Measurements from ENCODE around the gene STK32C. TPM values are rescaled to one million over a fixed set of nuclear protein-coding genes. Genes with fewer than 3 reads are reported as not detected.

STK32C gene
- total RNA-seq, 2 donors from 2014 or later, result 12.6 to 20.6 TPM

DNA sequence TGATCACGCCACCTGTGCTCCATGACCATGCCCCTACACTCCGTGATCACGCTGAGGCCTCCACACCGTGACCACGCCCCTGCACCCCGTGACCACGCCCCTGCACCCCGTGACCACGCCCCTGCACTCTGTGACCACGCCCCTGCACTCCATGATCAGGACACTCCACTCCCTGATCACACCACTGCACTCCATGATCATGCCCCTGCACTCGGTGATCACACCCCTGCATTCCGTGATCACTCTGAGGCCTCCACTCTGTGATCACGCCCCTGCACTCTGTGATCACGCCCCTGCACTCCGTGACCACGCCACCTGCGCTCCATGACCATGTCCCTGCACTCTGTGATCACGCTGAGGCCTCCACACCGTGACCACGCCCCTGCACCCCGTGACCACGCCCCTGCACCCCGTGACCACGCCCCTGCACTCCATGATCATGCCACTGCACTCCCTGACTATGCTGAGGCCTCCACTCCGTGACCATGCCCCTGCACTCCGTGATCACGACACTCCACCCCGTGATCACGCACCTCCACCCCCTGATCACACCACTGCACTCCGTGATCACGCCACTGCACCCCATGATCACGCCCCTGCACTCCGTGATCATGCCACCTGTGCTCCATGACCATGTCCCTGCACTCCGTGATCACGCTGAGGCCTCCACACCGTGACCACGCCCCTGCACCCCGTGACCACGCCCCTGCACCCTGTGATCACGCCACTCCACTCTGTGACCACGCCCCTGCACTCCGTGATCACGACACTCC lies 27.7 kb downstream of the STK32C start:
- Mint-ChIP-seq H3K4me1 (peaks cover 9% of the 10 kb centered on the region), H3K36me3 (ENCODE audit: low read depth) (no peaks in the 10 kb centered on the region), H3K27me3 (no peaks in the 10 kb centered on the region), H3K4me3 (no peak overlapping the region), H3K27ac (no peak overlapping the region), H3K9me3 (no peaks in the 10 kb centered on the region)
- no peak for ATAC-seq (replicated peaks)

DNA sequence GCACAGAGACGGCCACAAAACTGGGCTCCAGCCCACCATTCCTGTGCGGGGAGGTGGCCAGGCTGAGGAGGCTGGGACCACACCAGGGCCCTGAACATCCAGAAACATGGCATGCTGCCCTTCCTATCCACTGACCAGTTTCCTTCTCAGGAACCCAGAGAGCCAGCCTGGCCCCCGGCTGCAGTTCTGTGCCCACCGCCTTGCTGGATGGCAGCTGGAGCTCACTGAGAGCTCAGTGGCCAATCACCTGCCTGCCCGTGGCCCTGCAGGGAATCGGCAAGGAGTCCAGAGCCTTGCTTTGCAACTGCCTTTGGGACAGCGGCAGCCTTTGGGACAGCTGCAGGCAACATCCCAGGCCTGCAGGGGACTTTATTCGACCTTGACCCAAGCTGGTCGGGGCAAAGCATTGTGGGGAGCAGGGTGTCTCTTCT lies 30.4 kb downstream of the STK32C start:
- Mint-ChIP-seq H3K36me3 (ENCODE audit: low read depth) (no peaks in the 10 kb centered on the region), H3K4me3 (no peak overlapping the region), H3K9me3 (no peaks in the 10 kb centered on the region), H3K27ac (no peak overlapping the region), H3K4me1 (peaks cover 15% of the 10 kb centered on the region), H3K27me3 (no peaks in the 10 kb centered on the region)
- no peak for ATAC-seq (replicated peaks)

DNA sequence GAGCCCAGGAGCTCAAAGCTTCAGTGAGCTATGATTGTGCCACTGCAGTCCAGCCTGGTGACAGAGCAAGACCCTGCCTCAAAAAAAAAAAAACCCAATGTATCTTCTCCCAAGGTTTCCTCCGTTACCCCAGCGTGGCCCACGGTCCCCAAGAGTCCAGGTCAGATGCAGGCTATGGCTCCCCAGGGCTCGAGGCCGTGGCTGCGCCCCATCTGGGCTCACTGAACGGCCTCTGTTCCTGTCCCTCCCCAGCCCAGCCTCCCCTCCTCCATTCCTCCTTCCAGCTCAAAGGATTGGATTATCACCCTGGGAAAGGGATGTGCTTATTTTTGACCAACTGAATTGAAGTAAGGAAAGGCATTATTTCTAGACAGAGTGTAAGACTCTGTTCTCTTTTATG lies 31.0 kb downstream of the STK32C start:
- H3K27ac Mint-ChIP-seq, result no peak overlapping the region
- ATAC-seq (replicated peaks), result no peak
- H3K4me3 Mint-ChIP-seq, result no peak overlapping the region
- no peaks in the 10 kb centered on the region for H3K36me3 Mint-ChIP-seq (ENCODE audit: low read depth)
- H3K9me3 Mint-ChIP-seq, result no peaks in the 10 kb centered on the region
- peaks cover 15% of the 10 kb centered on the region for H3K4me1 Mint-ChIP-seq
- no peaks in the 10 kb centered on the region for H3K27me3 Mint-ChIP-seq

- Mint-ChIP-seq H3K27ac (no peak overlapping the region), H3K36me3 (ENCODE audit: low read depth) (no peaks in the 10 kb centered on the region), H3K9me3 (no peaks in the 10 kb centered on the region), H3K27me3 (no peaks in the 10 kb centered on the region), H3K4me1 (peaks cover 15% of the 10 kb centered on the region), H3K4me3 (no peak overlapping the region)
- ATAC-seq (replicated peaks), result no peak
These were observed 31.5 kb downstream of the STK32C start for GRCh38 chr10:132276179-132276675.

GRCh38 chr10:132275426-132276178 lies 32.1 kb downstream of the STK32C start:
- Mint-ChIP-seq H3K27ac (no peak overlapping the region), H3K9me3 (no peaks in the 10 kb centered on the region), H3K4me3 (no peak overlapping the region), H3K4me1 (peaks cover 9% of the 10 kb centered on the region), H3K36me3 (ENCODE audit: low read depth) (no peaks in the 10 kb centered on the region), H3K27me3 (no peaks in the 10 kb centered on the region)
- no peak for ATAC-seq (replicated peaks)

- H3K36me3 Mint-ChIP-seq (ENCODE audit: low read depth), result no peaks in the 10 kb centered on the region
- no peak for ATAC-seq (replicated peaks)
- no peak overlapping the region for H3K27ac Mint-ChIP-seq
- H3K4me3 Mint-ChIP-seq, result no peak overlapping the region
- H3K27me3 Mint-ChIP-seq, result no peaks in the 10 kb centered on the region
- H3K9me3 Mint-ChIP-seq, result no peaks in the 10 kb centered on the region
- H3K4me1 Mint-ChIP-seq, result peaks cover 6% of the 10 kb centered on the region
These were observed 32.8 kb downstream of the STK32C start for GRCh38 chr10:132274986-132275385.

- no peak overlapping the region for H3K27ac Mint-ChIP-seq
- H3K36me3 Mint-ChIP-seq (ENCODE audit: low read depth), result no peaks in the 10 kb centered on the region
- H3K4me3 Mint-ChIP-seq, result no peak overlapping the region
- peaks cover 6% of the 10 kb centered on the region for H3K4me1 Mint-ChIP-seq
- H3K9me3 Mint-ChIP-seq, result no peaks in the 10 kb centered on the region
- H3K27me3 Mint-ChIP-seq, result no peaks in the 10 kb centered on the region
- no peak for ATAC-seq (replicated peaks)
These were observed 33.2 kb downstream of the STK32C start for GRCh38 chr10:132274581-132274980.

GRCh38 chr10:132273966-132274365 lies 33.8 kb downstream of the STK32C start:
- H3K27me3 Mint-ChIP-seq, result no peaks in the 10 kb centered on the region
- peaks cover 6% of the 10 kb centered on the region for H3K4me1 Mint-ChIP-seq
- no peak overlapping the region for H3K4me3 Mint-ChIP-seq
- no peak overlapping the region for H3K27ac Mint-ChIP-seq
- no peaks in the 10 kb centered on the region for H3K9me3 Mint-ChIP-seq
- no peaks in the 10 kb centered on the region for H3K36me3 Mint-ChIP-seq (ENCODE audit: low read depth)
- ATAC-seq (replicated peaks), result no peak

GRCh38 chr10:132273304-132273944 lies 34.3 kb downstream of the STK32C start:
- H3K27ac Mint-ChIP-seq, result no peak overlapping the region
- H3K4me1 Mint-ChIP-seq, result peaks cover 9% of the 10 kb centered on the region
- ATAC-seq (replicated peaks), result peak; percentile 85
- H3K27me3 Mint-ChIP-seq, result no peaks in the 10 kb centered on the region
- no peaks in the 10 kb centered on the region for H3K9me3 Mint-ChIP-seq
- no peaks in the 10 kb centered on the region for H3K36me3 Mint-ChIP-seq (ENCODE audit: low read depth)
- H3K4me3 Mint-ChIP-seq, result no peak overlapping the region

GRCh38 chr10:132272231-132272971 lies 35.3 kb downstream of the STK32C start:
- Mint-ChIP-seq H3K27ac (no peak overlapping the region), H3K36me3 (ENCODE audit: low read depth) (no peaks in the 10 kb centered on the region), H3K4me1 (peaks cover 16% of the 10 kb centered on the region), H3K4me3 (no peak overlapping the region), H3K9me3 (no peaks in the 10 kb centered on the region), H3K27me3 (no peaks in the 10 kb centered on the region)
- ATAC-seq (replicated peaks), result no peak

- H3K27me3 Mint-ChIP-seq, result no peaks in the 10 kb centered on the region
- no peaks in the 10 kb centered on the region for H3K9me3 Mint-ChIP-seq
- H3K4me3 Mint-ChIP-seq, result no peak overlapping the region
- H3K4me1 Mint-ChIP-seq, result peaks cover 16% of the 10 kb centered on the region
- no peak for ATAC-seq (replicated peaks)
- no peak overlapping the region for H3K27ac Mint-ChIP-seq
- H3K36me3 Mint-ChIP-seq (ENCODE audit: low read depth), result no peaks in the 10 kb centered on the region
These were observed 36.1 kb downstream of the STK32C start for GRCh38 chr10:132271458-132272230.

GRCh38 chr10:132270721-132271457 lies 36.9 kb downstream of the STK32C start:
- H3K4me1 Mint-ChIP-seq, result peaks cover 23% of the 10 kb centered on the region
- no peak for ATAC-seq (replicated peaks)
- no peak overlapping the region for H3K27ac Mint-ChIP-seq
- no peaks in the 10 kb centered on the region for H3K27me3 Mint-ChIP-seq
- no peak overlapping the region for H3K4me3 Mint-ChIP-seq
- no peaks in the 10 kb centered on the region for H3K36me3 Mint-ChIP-seq (ENCODE audit: low read depth)
- H3K9me3 Mint-ChIP-seq, result no peaks in the 10 kb centered on the region

GRCh38 chr10:132270256-132270655 lies 37.5 kb downstream of the STK32C start:
- no peaks in the 10 kb centered on the region for H3K9me3 Mint-ChIP-seq
- no peaks in the 10 kb centered on the region for H3K36me3 Mint-ChIP-seq (ENCODE audit: low read depth)
- H3K27me3 Mint-ChIP-seq, result no peaks in the 10 kb centered on the region
- peaks cover 24% of the 10 kb centered on the region for H3K4me1 Mint-ChIP-seq
- H3K4me3 Mint-ChIP-seq, result no peak overlapping the region
- no peak for ATAC-seq (replicated peaks)
- no peak overlapping the region for H3K27ac Mint-ChIP-seq

Data from activated T-helper 17 cell treated with anti-CD3 and anti-CD28 coated beads, Interleukin-2, amount 50 U/mL, for 72 hours (primary cell).